Measurements from ENCODE around the gene MTMR10. TPM values are rescaled to one million over a fixed set of nuclear protein-coding genes. Genes with fewer than 3 reads are reported as not detected.
A peak's percentile ranks its signal among the peaks of the same experiment; 100 is the strongest.

The MTMR10 gene
- total RNA-seq, 1 experiment from 2014 or later, result 18.9 TPM

DNA sequence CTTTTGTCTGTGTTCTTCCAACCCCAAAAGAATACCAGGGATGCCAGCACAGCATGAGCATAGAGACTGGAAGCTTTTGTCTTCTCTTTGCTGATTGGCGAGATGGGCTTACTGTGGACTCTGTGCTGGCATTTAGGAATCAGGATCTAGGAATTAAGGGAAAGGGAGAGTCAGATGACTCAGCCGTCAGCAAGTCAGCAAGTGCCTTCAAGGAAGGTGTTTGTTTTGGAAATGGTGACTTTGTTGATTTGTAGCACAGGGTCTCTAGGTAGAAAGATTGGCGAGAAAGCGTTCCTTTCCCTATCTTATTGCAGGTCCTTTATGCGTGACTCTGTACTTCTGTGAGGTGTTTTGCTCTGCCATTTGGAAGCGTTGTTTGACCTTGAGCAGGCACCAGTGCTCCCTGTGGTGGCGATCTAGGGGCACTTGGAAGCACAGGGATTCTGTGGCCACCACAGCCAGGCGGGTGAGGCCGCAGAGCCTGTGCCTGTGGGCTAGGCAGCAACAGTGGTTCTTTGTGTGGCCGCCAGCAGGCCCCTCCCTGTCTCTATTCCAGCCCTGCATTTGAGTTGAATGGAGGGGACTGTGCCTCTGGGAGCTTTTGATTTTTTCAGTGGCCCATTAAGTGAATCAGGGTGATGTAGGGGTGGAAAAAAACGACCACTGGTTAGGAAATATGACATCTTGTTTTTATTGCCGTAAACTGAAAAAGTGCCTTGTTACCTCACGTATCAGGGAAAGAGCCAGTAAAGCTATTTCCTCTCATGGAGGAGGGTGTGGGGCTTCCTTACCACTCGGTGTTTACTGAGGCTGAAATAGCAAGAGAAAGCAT is 68.7 kb downstream of the MTMR10 start:
- DNase-seq (ENCODE audit: extremely low read depth, low read depth), result no peak

DNA sequence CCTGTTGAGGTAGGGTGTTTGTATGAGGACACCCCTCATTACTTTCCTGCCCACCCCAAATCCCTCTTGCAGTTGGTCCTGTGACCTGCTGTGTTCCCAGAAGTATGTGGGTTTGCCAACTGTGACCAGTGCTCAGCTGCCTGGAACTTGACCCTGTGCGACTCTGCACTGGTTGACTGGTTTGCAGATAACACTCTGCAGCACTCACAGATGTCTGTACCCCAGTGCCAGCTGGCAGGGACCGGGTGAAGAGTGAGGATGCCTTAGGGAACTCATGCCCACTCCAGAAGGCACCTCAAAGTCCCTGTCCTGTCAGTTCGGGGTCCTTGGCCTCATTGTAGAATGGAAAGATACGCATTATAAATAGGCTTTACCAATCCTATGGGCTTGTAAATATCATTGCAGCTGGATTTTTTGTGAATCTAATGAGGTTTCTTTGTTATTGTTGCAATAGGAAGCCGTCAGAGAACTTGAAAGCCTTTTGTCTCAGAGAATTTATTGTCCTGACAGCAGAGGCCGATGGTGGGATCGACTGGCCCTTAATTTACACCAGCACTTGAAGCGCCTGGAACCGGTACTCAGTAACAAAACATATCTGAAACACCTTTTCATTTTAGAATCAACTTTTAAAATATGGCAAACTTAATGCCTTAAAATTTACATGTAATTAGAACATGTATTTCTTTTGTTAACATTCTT is 69.5 kb downstream of the MTMR10 start:
- DNase-seq (ENCODE audit: extremely low read depth, low read depth), result no peak

DNA sequence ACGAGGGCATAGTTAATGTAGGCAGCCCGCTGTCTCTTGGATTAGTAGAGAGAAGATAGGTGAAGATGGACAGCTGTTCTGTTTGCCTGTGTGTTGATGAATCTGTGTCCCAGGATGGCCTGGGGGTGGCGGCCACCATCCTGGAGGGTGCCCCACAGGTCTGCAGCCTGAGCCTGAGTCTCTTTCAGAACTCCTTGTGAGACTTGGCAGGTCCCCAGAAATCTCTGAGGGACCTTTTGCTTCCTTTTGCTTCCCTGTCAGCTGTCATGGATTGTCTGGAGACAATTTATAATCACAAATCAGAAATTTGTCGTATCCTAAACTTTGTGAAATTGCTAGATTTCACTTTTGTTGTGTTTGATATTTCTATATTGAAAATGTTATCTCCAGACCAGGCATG is 70.3 kb downstream of the MTMR10 start:
- DNase-seq (ENCODE audit: extremely low read depth, low read depth), result no peak

DNA sequence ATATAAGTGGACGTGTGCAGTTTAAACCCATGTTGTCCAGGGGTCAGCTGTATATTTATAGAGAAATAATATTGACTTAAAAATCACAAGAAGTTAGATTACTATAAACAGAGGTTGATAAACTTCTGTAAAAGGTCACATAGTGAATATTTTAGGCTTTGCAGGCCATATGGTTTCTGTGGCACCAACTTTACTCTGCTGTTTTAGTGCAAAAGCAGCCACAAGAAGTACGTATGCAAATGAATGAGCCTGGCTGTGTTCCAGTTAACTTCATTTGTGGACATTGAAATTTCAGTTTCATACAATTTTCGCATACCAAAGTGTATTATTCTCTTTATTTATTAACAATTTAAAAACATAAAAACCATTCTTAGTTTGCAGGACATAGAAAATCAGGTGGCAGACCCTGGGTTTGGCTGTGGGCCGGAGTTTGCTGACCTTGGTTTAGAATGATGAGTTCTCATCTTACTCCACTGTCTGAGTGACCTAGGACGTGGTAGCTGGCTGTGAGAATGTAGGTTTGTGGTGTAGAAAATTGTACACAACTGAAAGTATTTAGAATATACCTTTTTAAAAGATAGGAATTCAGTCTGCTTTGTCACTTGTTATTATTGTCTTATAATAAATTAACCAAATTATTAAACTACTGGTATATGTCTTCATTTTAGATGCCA is 71.4 kb downstream of the MTMR10 start:
- DNase-seq (ENCODE audit: extremely low read depth, low read depth), result no peak

DNA sequence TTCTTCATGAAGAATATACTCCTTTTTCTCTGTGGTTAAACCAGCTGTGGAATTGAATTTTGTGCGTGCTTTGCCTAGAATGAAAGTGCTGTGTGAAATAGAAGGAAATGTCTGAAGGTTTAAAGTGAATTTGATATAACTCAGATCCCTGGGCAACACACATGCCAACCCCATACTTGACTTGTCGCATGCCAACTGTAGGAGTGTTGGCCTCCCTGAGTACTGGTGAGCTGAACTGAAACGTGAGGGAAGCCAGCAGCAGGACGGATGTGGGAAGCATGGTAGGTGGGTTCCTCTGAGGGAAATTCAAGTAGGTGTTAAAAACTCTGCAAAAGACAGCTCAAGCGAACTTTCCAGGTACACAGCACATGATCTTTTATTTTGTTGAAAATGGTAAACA is 73.1 kb downstream of the MTMR10 start:
- no peak for DNase-seq (ENCODE audit: extremely low read depth, low read depth)

DNA sequence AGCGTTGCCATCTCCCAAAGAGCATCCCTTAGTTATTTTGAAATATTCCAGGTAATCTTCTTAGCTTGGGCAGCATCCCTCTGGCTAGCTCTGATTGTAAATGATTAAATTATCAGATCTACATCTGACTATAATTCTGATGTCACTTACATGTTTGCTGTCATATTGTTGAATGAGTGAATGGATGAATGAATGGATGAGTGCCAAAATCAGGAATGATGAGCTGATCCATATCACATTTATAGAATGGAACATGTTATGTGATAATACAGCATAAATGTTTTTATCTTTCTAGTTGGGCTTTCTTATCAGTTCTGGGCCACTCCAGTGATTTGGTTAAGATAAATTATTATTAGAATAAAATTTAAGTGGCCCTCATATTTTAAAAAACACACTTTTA is 73.8 kb downstream of the MTMR10 start:
- DNase-seq (ENCODE audit: extremely low read depth, low read depth), result no peak

DNA sequence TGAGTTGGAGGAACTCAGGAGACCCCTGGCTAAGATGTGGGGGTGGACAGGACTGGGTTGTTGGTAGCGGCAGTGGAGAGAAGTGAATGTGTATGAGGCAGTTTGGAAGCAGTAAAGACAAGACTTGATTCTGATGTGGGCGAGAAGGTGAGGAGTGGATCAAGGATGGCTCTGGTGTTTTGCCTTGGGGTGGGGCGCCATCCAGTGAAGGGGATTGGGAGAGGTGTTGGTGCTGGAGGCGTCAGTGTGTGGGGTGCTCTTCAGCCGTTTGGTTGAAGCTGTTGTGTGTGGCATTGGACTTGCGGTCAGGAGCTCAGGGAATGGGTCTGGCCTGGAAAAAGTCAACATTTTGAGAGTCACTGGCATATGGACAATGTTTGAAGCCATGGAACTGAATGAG is 74.4 kb downstream of the MTMR10 start:
- no peak for DNase-seq (ENCODE audit: extremely low read depth, low read depth)

DNA sequence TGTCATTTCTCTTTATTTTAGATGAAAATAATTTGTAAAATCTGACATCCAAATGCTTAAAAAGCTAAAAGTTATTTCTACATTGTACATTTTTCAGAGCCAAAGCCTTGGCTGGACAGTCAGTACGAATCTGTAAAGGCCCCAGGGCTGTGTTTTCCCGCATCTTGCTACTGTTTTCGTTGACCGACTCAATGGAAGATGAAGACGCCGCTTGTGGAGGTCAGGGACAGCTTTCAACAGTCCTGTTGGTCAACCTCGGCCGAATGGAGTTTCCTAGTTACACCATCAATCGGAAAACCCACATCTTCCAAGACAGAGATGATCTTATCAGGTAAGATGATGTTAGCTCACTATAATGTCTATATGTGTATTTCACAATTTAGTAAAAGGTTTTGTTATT is 77.7 kb downstream of the MTMR10 start:
- no peak for DNase-seq (ENCODE audit: extremely low read depth, low read depth)

DNA sequence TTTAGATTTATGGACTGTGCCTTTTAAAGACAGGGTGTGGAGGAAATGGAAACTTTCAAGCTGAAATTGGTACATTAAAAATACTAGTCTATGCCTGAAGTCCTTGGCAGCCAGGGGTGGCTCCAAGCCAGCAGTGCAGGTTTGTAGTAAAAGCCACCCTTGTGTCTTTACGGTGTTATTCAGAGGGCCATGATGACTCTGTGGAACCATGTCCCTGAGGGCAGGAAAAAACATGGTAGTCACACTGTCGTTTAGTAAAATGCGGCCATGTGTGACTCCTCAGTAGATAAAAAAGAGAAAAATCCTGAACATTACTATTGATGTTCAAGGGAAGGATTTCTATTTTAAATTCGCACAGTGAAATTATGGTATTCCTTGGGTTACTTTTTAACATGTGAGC is 85.1 kb downstream of the MTMR10 start:
- DNase-seq (ENCODE audit: extremely low read depth, low read depth), result no peak

DNA sequence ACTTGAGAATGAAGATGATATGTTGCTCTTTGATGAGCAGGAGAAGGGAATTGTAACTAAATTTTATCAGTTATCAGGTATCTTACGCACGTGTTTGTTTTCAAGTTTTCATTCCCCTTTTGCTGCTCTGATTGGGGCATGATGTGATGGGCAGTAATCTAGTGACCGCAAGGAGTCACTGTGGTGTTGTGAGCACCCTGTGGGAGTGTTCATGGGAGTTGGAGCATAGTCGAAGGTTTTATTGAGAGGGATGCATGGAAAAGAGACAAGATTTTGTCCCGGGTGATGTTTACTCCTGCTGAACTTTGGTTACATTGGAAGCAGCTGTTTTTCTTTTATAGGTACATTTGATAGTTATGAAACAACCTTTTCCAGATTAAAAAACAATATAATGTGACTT is 85.6 kb downstream of the MTMR10 start:
- DNase-seq (ENCODE audit: extremely low read depth, low read depth), result no peak

DNA sequence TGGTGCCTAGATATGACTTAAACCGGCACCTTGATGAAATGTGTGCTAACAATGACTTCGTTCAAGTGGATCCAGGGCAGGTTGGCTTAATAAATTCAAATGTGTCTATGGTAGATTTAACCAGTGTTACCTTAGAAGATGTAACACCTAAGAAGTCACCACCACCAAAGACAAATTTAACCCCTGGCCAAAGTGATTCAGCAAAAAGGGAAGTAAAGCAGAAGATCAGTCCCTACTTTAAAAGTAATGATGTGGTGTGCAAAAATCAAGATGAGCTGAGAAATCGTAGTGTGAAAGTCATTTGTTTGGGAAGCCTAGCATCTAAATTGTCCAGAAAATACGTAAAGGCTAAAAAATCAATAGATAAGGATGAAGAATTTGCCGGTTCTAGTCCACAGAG is 86.6 kb downstream of the MTMR10 start:
- no peak for DNase-seq (ENCODE audit: extremely low read depth, low read depth)

DNA sequence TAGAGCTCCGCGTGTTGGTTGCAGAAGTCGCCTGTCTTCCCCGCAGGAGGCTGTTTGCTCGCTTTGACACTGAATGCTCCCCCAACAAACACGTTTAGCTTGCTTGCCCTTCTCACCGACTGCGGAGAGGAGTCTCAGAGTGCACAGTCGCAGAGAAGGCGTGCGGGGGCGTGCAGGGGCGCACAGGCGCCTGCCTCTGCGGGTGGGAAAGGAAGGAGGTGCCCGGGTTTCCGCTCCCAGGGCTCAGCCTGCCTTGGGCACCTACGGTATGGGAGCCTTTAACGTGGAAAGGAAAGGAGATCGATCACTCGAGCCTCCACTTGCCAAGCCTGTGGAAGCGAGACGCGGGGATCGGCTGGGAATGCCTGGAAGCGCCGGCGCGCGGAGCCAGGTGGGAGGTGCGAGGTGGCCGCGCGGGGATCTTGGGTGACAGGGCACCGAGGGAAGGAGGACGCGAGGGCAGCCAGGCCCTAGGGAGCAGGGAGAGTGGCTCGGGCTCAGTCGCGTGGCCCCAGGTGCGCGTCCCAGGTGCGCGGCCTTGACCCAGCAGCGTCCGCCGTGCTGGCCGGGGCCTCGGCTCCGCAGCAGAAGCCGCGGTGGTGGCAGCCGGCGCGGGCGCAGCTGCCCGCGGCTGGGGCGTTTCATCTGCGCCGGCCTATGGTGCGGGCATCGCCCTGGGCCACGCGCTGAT is 87.8 kb downstream of the MTMR10 start, which contains the start of gene FAN1:
Gene FAN1 (plus strand): TSS at position 419 of the 691 bp plus-strand sequence. CDS start 749 bp downstream, outside the sequence.
- peak; percentile 68 for DNase-seq (ENCODE audit: extremely low read depth, low read depth)

DNA sequence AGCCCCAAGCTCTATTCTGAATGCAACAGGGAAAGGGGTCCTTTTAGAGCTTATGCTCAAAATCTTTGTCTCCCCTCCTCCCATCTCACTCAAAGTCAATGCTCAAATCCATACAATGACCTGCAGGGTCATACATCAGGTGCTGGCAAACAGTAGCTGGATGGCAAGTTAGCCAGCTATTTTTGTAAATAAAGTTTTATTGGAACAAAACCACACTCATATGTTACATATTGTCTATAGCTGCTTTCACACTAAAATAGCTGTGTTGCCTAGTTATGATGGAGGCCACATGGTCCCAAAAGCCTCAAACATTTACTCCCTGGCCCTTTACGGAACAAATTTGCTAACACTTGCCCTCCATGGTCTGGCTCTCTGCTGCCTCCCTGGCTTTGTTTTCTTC is 89.5 kb downstream of the MTMR10 start:
- DNase-seq (ENCODE audit: extremely low read depth, low read depth), result no peak

DNA sequence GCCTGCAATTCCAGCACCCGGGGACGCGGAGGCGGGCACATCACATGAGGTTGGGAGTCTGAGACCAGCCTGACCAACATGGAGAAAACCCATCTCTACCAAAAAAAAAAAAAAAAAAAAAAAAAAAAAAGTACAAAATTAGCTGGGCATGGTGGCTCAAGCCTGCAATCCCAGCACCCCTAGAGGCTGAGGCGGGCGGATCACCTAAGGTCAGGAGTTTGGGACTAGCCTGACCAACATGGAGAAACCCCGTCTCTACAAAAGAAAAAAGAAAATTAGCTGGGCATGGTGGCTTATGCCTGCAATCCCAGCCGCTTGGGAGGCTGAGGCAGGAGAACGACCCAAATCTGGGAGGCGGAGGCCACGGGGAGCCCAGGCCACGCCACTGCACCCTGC is 95.2 kb downstream of the MTMR10 start:
- DNase-seq (ENCODE audit: extremely low read depth, low read depth), result no peak

DNA sequence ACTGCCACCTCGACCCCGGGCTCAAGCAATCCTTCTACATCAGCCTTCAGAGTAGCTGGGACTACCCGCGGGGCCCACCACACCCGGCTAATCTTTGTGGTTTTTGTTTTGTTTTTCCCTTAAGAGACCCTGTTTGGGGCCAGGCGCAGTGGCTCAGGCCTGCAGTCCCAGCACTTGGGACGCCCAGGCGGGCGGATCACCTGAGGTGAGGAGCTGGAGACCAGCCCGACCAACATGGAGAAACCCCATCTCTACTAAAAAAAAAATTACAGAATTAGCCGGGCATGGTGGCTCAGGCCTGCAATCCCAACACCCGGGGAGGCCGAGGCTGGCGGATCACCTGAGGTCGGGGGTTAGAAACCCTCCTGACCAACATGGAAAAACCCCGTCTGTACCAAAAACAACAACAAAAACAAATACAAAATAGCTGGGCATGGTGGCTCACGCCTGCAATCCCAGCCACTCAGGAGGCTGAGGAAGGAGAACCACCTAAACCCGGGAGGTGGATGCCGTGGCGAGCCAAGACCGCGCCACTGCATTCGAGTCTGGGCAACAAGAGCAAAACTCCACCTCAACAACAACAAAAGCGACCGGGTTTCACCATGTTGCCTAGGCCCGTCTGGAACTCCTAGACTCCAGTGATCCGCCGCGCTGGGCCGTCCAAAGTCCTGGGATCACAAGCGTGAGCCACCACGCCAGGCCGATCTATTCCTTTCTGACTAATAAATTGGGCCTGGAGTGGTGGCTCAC is 95.8 kb downstream of the MTMR10 start:
- no peak for DNase-seq (ENCODE audit: extremely low read depth, low read depth)

DNA sequence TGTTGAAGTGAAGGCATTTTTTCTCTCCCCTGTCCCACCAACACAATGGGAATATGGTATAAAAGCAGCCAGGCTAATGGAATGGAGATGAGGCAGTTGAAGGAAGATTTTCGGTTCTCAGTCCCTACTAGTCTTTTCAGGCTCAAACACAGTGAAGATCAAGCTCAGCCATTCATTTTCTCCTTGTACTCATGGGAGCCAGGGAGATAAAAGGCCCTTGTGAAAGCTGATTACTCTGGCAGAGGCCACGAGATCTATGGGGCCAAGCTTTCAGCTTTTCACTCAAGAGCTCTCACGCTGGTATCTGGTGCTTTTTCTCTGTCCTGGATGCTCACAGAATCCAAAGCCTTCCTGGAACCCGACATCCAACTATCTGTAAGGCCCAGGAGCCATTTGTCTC is 102.2 kb downstream of the MTMR10 start:
- no peak for DNase-seq (ENCODE audit: extremely low read depth, low read depth)

All from NCI-H460 (cell line).